Stimulated activated CD4-positive, alpha-beta T cell treated with anti-CD3 and anti-CD28 coated beads, TNF-alpha, amount 100 ng/mL, for 1 hour (primary cell): Measurements from ENCODE around the gene AKAP12.

ENCODE experiments used
- DNase-seq, 3 donors: peaks; one replicate each; pipeline ENCODE4 v3.0.0-alpha.2; 2020; ENCODE audit warnings: low read depth in 3 of 3, low spot score in 1 of 3

Gene AKAP12

GRCh38 chr6:151279891-151280290 is 40.1 kb downstream of the AKAP12 start:
- DNase-seq = no peak

GRCh38 chr6:151280859-151281258 is 41.1 kb downstream of the AKAP12 start:
- DNase-seq = no peak

- DNase-seq = no peak
Observed at GRCh38 chr6:151284012-151284411, 44.2 kb downstream of the AKAP12 start.

- DNase-seq = no peak
Observed at GRCh38 chr6:151284548-151285017, 44.8 kb downstream of the AKAP12 start.

GRCh38 chr6:151285122-151285521 is 45.4 kb downstream of the AKAP12 start:
- DNase-seq = no peak

GRCh38 chr6:151286214-151286613 is 46.4 kb downstream of the AKAP12 start:
- DNase-seq = no peak

- no peak for DNase-seq
Observed at GRCh38 chr6:151288712-151289398, 49.1 kb downstream of the AKAP12 start.

GRCh38 chr6:151289399-151290007 is 49.7 kb downstream of the AKAP12 start:
- DNase-seq = no peak

- DNase-seq = no peak
Observed at GRCh38 chr6:151290877-151291721, 51.3 kb downstream of the AKAP12 start.

- no peak for DNase-seq
Observed at GRCh38 chr6:151291722-151292059, 51.9 kb downstream of the AKAP12 start.

GRCh38 chr6:151292974-151293687 is 53.4 kb downstream of the AKAP12 start:
- no peak for DNase-seq

- no peak for DNase-seq
Observed at GRCh38 chr6:151293688-151294016, 53.9 kb downstream of the AKAP12 start.

GRCh38 chr6:151294561-151295101 is 54.9 kb downstream of the AKAP12 start:
- DNase-seq = no peak

GRCh38 chr6:151297886-151298285 is 58.1 kb downstream of the AKAP12 start:
- no peak for DNase-seq

- DNase-seq = no peak
Observed at GRCh38 chr6:151299011-151299410, 59.2 kb downstream of the AKAP12 start.

GRCh38 chr6:151300267-151300991 is 60.7 kb downstream of the AKAP12 start:
- no peak for DNase-seq

- no peak for DNase-seq
Observed at GRCh38 chr6:151301547-151301946, 61.8 kb downstream of the AKAP12 start.

- no peak for DNase-seq
Observed at GRCh38 chr6:151303231-151303630, 63.5 kb downstream of the AKAP12 start.

- DNase-seq = no peak
Observed at GRCh38 chr6:151306269-151306783, 66.6 kb downstream of the AKAP12 start.

- no peak for DNase-seq
Observed at GRCh38 chr6:151307501-151307900, 67.7 kb downstream of the AKAP12 start.
